Tibial nerve (tissue), 4 donors: Measurements from ENCODE around the gene PCDH9.

Source experiments
- EP300 ChIP-seq, 2 donors: sonication (generic); formaldehyde crosslinking; IDR thresholded peaks; one replicate each; pipeline ENCODE4 v1.6.1; 2017; ENCODE audit warnings: antibody characterized with exemption in 2 of 2, mild to moderate bottlenecking in 1 of 2
- POLR2A ChIP-seq, 2 donors: fragments of 450-650 bp; IDR thresholded peaks; one replicate each; pipeline ENCODE4 v1.6.1; 2017; ENCODE audit warnings: antibody characterized with exemption in 2 of 2, mild to moderate bottlenecking in 2 of 2, moderate library complexity in 2 of 2
- TF ChIP-seq, protein P1 (sequence below), 5 experiments: fragments of 200-600 bp in 3 of 5; fragments of 450-650 bp in 2 of 5; sonication (generic) in 3 of 5; IDR thresholded peaks; one replicate each; pipeline ENCODE4 v1.5.1; 2016 to 2019; ENCODE audit warnings: antibody characterized with exemption in 5 of 5, mild to moderate bottlenecking in 3 of 5, moderate library complexity in 2 of 5

GRCh38 chr13:67225252-67226159 lies 4.6 kb downstream of the PCDH9 start:
- TF ChIP-seq, protein P1, sequence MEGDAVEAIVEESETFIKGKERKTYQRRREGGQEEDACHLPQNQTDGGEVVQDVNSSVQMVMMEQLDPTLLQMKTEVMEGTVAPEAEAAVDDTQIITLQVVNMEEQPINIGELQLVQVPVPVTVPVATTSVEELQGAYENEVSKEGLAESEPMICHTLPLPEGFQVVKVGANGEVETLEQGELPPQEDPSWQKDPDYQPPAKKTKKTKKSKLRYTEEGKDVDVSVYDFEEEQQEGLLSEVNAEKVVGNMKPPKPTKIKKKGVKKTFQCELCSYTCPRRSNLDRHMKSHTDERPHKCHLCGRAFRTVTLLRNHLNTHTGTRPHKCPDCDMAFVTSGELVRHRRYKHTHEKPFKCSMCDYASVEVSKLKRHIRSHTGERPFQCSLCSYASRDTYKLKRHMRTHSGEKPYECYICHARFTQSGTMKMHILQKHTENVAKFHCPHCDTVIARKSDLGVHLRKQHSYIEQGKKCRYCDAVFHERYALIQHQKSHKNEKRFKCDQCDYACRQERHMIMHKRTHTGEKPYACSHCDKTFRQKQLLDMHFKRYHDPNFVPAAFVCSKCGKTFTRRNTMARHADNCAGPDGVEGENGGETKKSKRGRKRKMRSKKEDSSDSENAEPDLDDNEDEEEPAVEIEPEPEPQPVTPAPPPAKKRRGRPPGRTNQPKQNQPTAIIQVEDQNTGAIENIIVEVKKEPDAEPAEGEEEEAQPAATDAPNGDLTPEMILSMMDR (IDR thresholded peaks at IDR 0.05) = no peak
- no peak for TF ChIP-seq POLR2A (IDR thresholded peaks at IDR 0.05)
- no peak for TF ChIP-seq EP300 (IDR thresholded peaks at IDR 0.05)
